Activated naive CD4-positive, alpha-beta T cell treated with anti-CD3 and anti-CD28 coated beads, Interleukin-2, amount 50 U/mL, for 24 hours (primary cell): ENCODE results near the gene ISOC2.
"Not testable (repeated sequence)": the region's sequence is repeated elsewhere in the genome, so short reads cannot be mapped to it uniquely, and the experiment has no call there.

Experiments
- H3K27ac Mint-ChIP-seq: one replicate; pipeline ENCODE4 v1.8.0; 2021; ENCODE audit warnings: mild to moderate bottlenecking, mixed read lengths
- H3K27me3 Mint-ChIP-seq: one replicate; pipeline ENCODE4 v1.8.0; 2021; ENCODE audit warnings: mixed read lengths
- H3K36me3 Mint-ChIP-seq: one replicate; pipeline ENCODE4 v1.8.0; 2021; ENCODE audit warnings: mixed read lengths
- H3K4me1 Mint-ChIP-seq: one replicate; pipeline ENCODE4 v1.8.0; 2021; ENCODE audit warnings: mixed read lengths
- H3K4me3 Mint-ChIP-seq: one replicate; pipeline ENCODE4 v1.8.0; 2021; ENCODE audit warnings: mild to moderate bottlenecking, mixed read lengths
- H3K9me3 Mint-ChIP-seq: one replicate; pipeline ENCODE4 v1.8.0; 2021; ENCODE audit warnings: mixed read lengths

ISOC2 gene, protein sequence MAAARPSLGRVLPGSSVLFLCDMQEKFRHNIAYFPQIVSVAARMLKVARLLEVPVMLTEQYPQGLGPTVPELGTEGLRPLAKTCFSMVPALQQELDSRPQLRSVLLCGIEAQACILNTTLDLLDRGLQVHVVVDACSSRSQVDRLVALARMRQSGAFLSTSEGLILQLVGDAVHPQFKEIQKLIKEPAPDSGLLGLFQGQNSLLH

DNA sequence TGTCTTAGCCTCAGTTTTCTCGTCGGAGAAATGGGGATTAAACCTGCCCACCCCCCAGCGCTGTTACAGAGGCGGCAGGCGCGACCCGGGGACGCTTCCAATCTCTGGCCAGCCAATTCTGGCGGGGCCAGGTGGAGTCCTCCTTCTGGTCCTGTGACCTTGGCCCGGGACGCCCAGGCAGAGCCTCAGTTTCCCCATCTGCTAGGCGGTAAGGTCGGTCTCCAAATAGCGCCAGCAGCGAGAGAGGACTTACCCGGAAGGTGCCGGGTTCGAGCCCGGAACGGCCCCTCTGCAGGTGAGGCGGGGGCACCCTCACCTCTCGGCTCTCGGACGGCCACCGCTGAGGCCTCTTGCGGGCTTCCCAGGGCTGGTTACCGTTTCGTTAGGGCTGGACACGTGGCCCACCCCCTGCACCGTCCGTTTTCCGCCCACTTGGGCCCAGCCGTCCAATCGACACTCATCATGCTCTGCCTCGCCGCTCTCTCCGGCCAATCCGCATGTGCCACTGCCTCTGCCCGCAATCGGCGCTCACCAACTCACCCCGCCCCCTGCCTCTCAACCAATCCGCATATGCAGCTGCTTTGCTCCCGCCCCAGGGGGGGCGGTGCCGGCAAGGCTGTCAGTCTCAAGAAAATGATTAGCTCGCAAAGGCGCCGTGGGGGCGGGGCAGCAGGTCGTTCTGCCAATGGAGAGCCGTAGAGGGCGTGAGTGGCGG, at the start of gene ISOC2:
Gene ISOC2, minus strand, starts transcription at position 384 of the 715 bp plus-strand sequence. CDS start 5,156 bp downstream, outside the sequence.
- Mint-ChIP-seq H3K4me1 (peaks cover 21% of the 10 kb centered on the region), H3K27me3 (no peaks in the 10 kb centered on the region), H3K27ac (peak within 1 kb of the TSS; percentile 96), H3K36me3 (no peaks in the 10 kb centered on the region), H3K4me3 (peak within 1 kb of the TSS; percentile 88), H3K9me3 (no peaks in the 10 kb centered on the region)

GRCh38 chr19:55508120-55508519, 46.7 kb upstream of the ISOC2 start:
- H3K27me3 Mint-ChIP-seq = peaks cover 4% of the 10 kb centered on the region
- no peaks in the 10 kb centered on the region for H3K9me3 Mint-ChIP-seq
- peaks cover 6% of the 10 kb centered on the region for H3K4me1 Mint-ChIP-seq
- H3K27ac Mint-ChIP-seq = no peak overlapping the region
- no peak overlapping the region for H3K4me3 Mint-ChIP-seq
- peaks cover under 1% of the 10 kb centered on the region for H3K36me3 Mint-ChIP-seq

DNA sequence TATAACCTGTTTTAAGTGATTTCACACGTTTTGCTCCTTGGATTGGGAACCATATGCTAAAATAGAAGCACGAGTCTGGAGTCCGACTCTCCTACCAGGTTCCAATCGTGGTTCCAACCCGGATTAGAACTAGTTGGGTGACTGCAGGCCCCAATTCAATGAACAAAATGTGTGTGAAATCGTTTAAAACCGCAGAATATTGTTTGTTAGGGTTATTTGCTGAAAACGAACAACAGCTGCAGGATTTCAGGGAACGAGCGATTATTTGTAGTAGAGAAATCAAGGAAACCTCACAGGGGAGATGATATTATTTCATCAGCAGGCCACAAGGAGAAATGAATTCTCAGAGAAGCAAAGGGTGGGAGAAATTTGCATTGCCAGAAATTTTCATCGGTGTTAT, 43.5 kb upstream of the ISOC2 start:
- Mint-ChIP-seq H3K9me3 (no peaks in the 10 kb centered on the region), H3K36me3 (peaks cover 1% of the 10 kb centered on the region), H3K4me1 (peaks cover 14% of the 10 kb centered on the region), H3K4me3 (no peak overlapping the region), H3K27ac (no peak overlapping the region), H3K27me3 (no peaks in the 10 kb centered on the region)

GRCh38 chr19:55504252-55504603, 42.8 kb upstream of the ISOC2 start:
- Mint-ChIP-seq H3K27ac (peak overlapping the region; percentile 41), H3K27me3 (no peaks in the 10 kb centered on the region), H3K36me3 (peaks cover 1% of the 10 kb centered on the region), H3K9me3 (no peaks in the 10 kb centered on the region), H3K4me3 (peak overlapping the region; percentile 83), H3K4me1 (peaks cover 14% of the 10 kb centered on the region)

DNA sequence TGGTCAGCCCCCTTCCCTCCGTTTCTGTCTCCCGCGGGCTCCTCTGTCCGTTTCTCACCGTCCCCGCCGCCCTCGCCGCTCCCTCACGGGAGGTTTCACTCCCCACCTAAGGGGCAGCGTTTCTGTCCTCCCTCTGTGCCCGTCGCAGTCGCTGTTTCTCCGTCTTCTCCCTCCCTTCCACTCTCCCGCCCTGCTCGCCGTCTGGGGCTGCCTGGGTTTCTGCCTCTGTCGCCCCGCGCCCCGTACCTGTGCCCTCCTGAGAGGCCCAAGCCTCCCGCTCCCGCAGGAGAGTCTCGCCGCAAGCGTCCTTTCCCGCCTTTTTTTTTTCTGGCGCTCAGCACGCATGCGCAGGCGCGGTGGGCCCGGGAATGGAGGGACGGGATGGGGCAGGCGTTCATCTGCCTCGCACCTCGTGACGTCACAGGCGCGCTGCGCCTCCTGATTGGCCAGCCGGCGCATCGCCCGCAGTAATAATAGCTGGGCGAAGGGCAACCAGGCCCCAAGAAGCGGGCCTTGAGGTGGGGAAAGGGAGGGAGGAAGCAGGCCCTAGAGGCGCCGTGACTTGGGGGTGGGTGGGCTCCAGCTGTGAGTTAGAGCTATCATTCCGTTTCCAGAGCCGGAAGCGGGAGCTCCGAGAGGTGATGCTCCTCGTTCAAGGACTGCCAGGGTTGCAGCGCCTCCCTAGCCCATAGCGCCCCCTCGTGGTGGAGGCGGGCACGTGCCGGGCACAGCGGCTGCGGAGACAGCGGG, 42.2 kb upstream of the ISOC2 start:
- peak overlapping the region; percentile 83 for H3K4me3 Mint-ChIP-seq
- peak overlapping the region; percentile 93 for H3K27ac Mint-ChIP-seq
- H3K27me3 Mint-ChIP-seq = no peaks in the 10 kb centered on the region

GRCh38 chr19:55503157-55503501, 41.7 kb upstream of the ISOC2 start:
- Mint-ChIP-seq H3K4me3 (peak overlapping the region; percentile 83), H3K27me3 (no peaks in the 10 kb centered on the region), H3K36me3 (peaks cover 1% of the 10 kb centered on the region), H3K4me1 (peaks cover 14% of the 10 kb centered on the region), H3K27ac (peak overlapping the region; percentile 93), H3K9me3 (no peaks in the 10 kb centered on the region)

More for the DNA sequence above, 42.2 kb upstream of the ISOC2 start:
- H3K36me3 Mint-ChIP-seq = peaks cover 1% of the 10 kb centered on the region
- H3K9me3 Mint-ChIP-seq = no peaks in the 10 kb centered on the region
- H3K4me1 Mint-ChIP-seq = peaks cover 14% of the 10 kb centered on the region

DNA sequence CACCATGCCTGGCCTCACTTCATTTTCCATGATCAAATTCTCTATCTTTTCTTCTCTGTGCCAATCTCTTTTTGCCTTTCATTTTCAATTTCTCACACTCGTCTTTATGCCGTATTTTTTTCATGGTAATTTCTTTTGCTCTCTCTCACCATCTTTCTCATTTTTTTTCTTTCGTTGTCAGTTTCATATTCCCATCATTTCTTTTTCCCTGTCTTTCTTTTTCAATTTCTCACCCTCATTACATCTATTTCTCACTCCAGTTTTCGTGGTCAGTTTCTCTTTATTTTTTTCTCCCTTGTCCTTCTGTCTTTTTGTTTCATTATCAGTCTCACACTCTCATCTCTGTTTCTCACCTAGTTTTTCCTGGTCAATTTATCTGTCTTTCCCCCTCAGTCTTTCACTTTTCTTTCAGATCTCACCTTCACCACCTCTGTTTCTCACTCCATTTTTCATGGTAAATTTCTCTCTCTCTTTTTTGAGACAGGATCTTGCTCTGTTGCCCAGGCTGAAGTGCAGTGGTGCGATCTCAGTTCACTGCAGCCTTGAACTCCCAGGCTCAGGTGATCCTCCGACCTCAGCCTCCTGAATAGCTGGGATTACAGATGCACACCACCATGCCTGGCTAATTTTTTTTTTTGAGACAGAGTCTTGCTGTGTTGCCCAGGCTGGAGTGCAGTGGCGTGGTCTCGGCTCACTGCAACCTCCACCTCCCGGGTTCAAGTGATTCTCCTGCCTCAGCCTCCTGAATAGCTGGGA, 40.9 kb upstream of the ISOC2 start:
- Mint-ChIP-seq H3K4me1 (peaks cover 14% of the 10 kb centered on the region), H3K9me3 (no peaks in the 10 kb centered on the region), H3K36me3 (peaks cover 1% of the 10 kb centered on the region), H3K4me3 (peak overlapping the region; percentile 31), H3K27me3 (no peaks in the 10 kb centered on the region), H3K27ac (peak overlapping the region; percentile 43)

DNA sequence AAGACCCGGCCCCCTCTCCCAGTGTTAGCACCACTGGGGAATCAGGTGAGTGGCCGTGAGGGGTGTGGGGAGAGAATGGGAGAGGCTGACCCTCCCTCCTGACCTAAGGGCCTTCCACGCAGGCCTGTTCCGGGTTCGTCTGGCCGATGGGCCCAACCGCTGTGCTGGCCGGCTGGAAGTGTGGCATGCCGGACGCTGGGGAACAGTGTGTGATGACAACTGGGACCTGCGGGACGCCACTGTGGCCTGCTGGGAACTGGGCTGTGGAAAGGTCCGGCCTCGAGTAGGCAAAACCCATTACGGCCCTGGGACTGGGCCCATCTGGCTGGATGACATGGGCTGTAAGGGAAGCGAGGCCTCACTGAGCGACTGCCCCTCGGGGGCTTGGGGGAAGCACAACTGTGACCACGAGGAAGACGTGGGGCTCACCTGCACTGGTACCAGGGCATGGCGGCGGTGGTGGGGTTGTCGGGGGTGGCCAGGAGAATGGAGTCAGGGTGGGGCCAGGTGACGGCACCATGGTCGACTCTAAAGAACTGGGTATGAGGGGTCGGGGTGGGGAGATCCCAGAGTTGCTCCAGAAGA, 39.0 kb upstream of the ISOC2 start:
- Mint-ChIP-seq H3K27ac (no peak overlapping the region), H3K36me3 (peaks cover 1% of the 10 kb centered on the region), H3K4me1 (peaks cover 14% of the 10 kb centered on the region), H3K27me3 (no peaks in the 10 kb centered on the region), H3K4me3 (no peak overlapping the region), H3K9me3 (no peaks in the 10 kb centered on the region)

DNA sequence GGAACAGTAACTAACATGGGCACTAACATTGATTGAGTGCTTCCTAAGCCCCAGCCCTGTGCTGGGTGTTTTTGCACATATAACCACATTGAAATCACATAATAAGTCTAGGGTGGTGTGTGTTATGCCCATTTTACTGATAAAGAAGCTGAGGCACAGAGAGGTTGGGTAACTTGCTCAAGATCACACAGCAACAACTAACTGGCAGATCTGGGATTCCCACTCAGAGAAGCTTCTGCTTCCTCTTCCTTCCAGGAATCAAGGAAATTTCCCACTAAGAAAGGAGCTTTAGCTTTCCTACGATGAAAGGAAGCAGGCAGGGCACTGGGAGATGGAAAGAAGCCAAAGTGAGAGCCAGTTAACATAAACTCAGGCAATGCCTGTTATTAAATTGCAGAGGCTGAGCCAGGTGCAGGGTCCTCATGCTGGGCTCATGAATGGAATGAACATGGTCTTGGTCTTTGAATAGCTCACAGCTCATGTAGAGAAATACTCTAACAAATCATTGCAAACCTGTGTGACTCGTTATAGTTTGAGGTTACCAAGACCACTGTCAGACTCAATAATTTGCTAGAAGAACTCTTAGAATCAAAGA, 36.9 kb upstream of the ISOC2 start:
- Mint-ChIP-seq H3K4me3 (no peak overlapping the region), H3K27me3 (no peaks in the 10 kb centered on the region), H3K36me3 (peaks cover 1% of the 10 kb centered on the region), H3K4me1 (peaks cover 10% of the 10 kb centered on the region), H3K27ac (no peak overlapping the region), H3K9me3 (no peaks in the 10 kb centered on the region)

DNA sequence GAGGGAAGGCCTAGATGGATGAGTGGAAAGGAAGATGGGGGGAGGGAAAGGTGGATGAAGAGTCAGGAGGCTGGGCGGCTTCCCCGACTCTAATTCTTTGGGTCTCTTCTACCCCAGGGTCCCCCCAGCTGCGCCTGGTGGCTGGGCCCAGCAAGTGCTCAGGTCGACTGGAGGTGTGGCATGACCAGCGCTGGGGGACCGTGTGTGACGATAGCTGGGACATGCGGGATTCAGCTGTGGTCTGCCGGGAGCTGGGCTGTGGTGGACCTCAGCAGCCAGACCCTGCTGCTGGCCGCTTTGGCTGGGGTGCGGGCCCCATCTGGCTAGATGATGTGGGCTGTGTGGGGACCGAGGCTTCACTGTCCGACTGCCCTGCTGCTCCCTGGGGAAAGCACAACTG, 36.3 kb upstream of the ISOC2 start:
- no peaks in the 10 kb centered on the region for H3K36me3 Mint-ChIP-seq
- no peak overlapping the region for H3K4me3 Mint-ChIP-seq
- no peak overlapping the region for H3K27ac Mint-ChIP-seq
- H3K9me3 Mint-ChIP-seq = no peaks in the 10 kb centered on the region
- H3K4me1 Mint-ChIP-seq = peaks cover 6% of the 10 kb centered on the region
- H3K27me3 Mint-ChIP-seq = no peaks in the 10 kb centered on the region

DNA sequence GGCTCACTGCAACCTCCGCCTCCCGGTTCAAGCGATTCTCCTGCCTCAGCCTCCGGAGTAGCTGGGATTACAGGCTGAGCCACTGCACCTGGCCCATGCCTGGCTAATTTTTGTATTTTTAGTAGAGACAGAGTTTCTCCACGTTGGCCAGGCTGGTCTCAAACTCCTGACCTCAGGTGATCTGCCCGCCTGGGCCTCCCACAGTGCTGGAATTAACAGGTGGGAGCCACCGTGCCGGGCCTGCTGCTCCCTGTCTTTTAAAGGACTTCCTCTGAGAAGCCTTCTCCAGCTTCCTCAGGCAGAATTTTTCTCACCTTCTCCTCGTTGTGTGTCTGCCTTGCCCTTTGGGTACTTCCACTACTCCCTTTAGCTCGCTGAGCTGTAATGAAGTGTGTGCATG, 35.4 kb upstream of the ISOC2 start:
- H3K4me3 Mint-ChIP-seq, H3K27ac Mint-ChIP-seq, H3K36me3 Mint-ChIP-seq, H3K27me3 Mint-ChIP-seq, H3K9me3 Mint-ChIP-seq, H3K4me1 Mint-ChIP-seq: not testable (repeated sequence)

DNA sequence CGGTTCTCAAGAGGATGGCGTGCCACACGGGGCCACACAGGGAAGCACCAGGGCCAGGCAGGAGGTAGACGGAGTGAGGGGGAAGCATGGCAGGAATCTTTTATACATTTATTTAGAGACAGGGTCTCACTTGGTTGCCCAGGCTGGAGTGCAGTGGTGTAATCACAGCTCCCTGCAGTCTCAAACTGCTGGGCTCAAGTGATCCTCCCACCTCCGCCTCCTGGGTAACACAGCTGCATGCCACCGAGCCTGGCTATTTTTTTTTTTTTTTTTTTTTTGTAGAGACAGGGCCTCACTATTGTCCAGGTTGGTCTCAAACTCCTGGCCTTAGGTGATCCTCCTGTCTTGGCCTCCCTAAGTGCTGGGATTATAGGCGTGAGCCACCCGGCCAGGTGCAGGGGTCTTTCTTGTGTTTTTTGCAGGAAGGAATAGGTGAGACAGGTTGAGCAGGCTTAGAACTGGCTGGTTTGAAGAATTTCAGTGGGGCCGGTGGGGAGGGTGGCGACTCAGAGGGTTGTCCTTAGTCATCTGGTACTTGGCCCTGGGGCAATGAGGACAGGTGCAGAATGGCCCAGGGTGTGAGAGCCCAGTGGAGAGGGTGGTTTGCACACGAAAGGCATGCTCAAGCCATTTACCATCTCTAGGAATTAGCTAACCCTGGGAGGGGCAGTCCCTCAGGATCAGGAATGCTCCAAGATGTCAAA, 34.4 kb upstream of the ISOC2 start:
- Mint-ChIP-seq H3K36me3 (no peaks in the 10 kb centered on the region), H3K4me1 (no peaks in the 10 kb centered on the region), H3K9me3 (no peaks in the 10 kb centered on the region), H3K4me3 (no peak overlapping the region), H3K27ac (no peak overlapping the region), H3K27me3 (peaks cover 1% of the 10 kb centered on the region)

GRCh38 chr19:55494172-55494761, 32.8 kb upstream of the ISOC2 start:
- Mint-ChIP-seq H3K27ac (no peak overlapping the region), H3K4me3 (no peak overlapping the region), H3K27me3 (peaks cover 1% of the 10 kb centered on the region), H3K4me1 (no peaks in the 10 kb centered on the region), H3K9me3 (no peaks in the 10 kb centered on the region), H3K36me3 (no peaks in the 10 kb centered on the region)

GRCh38 chr19:55493645-55494171, 32.3 kb upstream of the ISOC2 start:
- Mint-ChIP-seq H3K27ac (no peak overlapping the region), H3K27me3 (peaks cover 1% of the 10 kb centered on the region), H3K9me3 (no peaks in the 10 kb centered on the region), H3K4me1 (no peaks in the 10 kb centered on the region), H3K36me3 (no peaks in the 10 kb centered on the region), H3K4me3 (no peak overlapping the region)
